Testis (tissue), 3 donors: ENCODE results near the gene ULK3. TPM values are rescaled to one million over a fixed set of nuclear protein-coding genes. Genes with fewer than 3 reads are reported as not detected.
"Not testable (repeated sequence)": the region's sequence is repeated elsewhere in the genome, so short reads cannot be mapped to it uniquely, and the experiment has no call there.

Experiments used
- DNase-seq: peaks from one replicate; pipeline ENCODE4 v3.0.0-alpha.2; 2019
- H3K27ac ChIP-seq, 2 donors: fragments of 200-600 bp; sonication (generic); one replicate each; pipeline ENCODE4 v1.5.1; 2019
- H3K27me3 ChIP-seq: fragments of 200-600 bp; sonication (generic); one replicate; pipeline ENCODE4 v1.5.1; 2019
- H3K36me3 ChIP-seq: fragments of 200-600 bp; sonication (generic); one replicate; pipeline ENCODE4 v1.5.1; 2017; ENCODE audit warnings: low read depth; ENCODE audit errors: missing control alignments
- H3K4me1 ChIP-seq: fragments of 200-600 bp; sonication (generic); one replicate; pipeline ENCODE4 v1.5.1; 2019
- H3K4me3 ChIP-seq, 2 donors: fragments of 200-600 bp; sonication (generic); one replicate each; pipeline ENCODE4 v1.5.1; 2017 to 2019
- H3K9me3 ChIP-seq: fragments of 200-600 bp; sonication (generic); one replicate; pipeline ENCODE4 v1.5.1; 2017
- CTCF ChIP-seq, 3 experiments: fragments of 450-650 bp in 2 of 3; fragments of 200-600 bp in 1 of 3; sonication (generic) in 1 of 3; IDR thresholded peaks; one replicate each; pipeline ENCODE4 v1.5.1; 2016 to 2019; ENCODE audit warnings: antibody characterized with exemption in 3 of 3, mild to moderate bottlenecking in 2 of 3, moderate library complexity in 1 of 3
- POLR2A ChIP-seq: fragments of 450-650 bp; IDR thresholded peaks from one replicate; pipeline ENCODE4 v1.6.1; 2017; ENCODE audit warnings: antibody characterized with exemption, mild to moderate bottlenecking, moderate library complexity
- WGBS, 2 donors: methylation state at CpG; one replicate each; pipeline ENCODE4 v1.1.5; 2018; 5-methylcytosine and 5-hydroxymethylcytosine counted together
- intact Hi-C: fragments of 100-400 bp; cut with DNase I; formaldehyde crosslinking; loops from one replicate; pipeline ENCODE4 v1.15.1; 2023; ENCODE audit warnings: low total_unique reads
- polyA plus RNA-seq: library from polyadenylated mRNA; stranded (reverse); fragments of 350-450 nt; fragmentation: Illumina TruSeq; extraction: RNeasy Lipid Tissue Mini Kit (QIAGEN cat#74804); gene quantifications from one replicate; pipeline ENCODE4 v1.2.3, GENCODE V29; 2014; ENCODE audit warnings: low read depth, low replicate concordance; ENCODE audit not compliant: insufficient read depth
- total RNA-seq, 2 donors: library from RNA; depleted of rRNA; stranded (reverse); fragments of >200 nt; gene quantifications; one replicate each; pipeline ENCODE4 v1.2.3, GENCODE V29; 2016

ULK3 gene
- total and polyA plus RNA-seq, 3 donors from 2014 or later, result 27.0 to 78.5 (median 68.2) TPM

- H3K27ac ChIP-seq, result peak within 1 kb of the TSS; percentile 53 to 78
- 0 to 3% methylated on average over 20 to 29 of the region's 47 CpGs for WGBS, 2 donors
- intact Hi-C loops, result no loop called here
- H3K4me3 ChIP-seq, result peak within 1 kb of the TSS; percentile 77 to 82
- peaks cover 10% of the 10 kb centered on the region for H3K4me1 ChIP-seq
- H3K36me3 ChIP-seq, result no peaks in the 10 kb centered on the region
- no peaks in the 10 kb centered on the region for H3K9me3 ChIP-seq
- TF ChIP-seq CTCF (IDR thresholded peaks at IDR 0.05), result peak in 1 of 3 experiments; percentile 41
- TF ChIP-seq POLR2A, result no peak
- peak; percentile 93 for DNase-seq
- no peaks in the 10 kb centered on the region for H3K27me3 ChIP-seq
Measured at GRCh38 chr15:74889883-74890664, 47.1 kb upstream of the ULK3 start, which contains the start of gene MPI. TSS of gene MPI (plus strand) at chr15:74890042. CDS start at chr15:74890074, 32 bp downstream.

DNA sequence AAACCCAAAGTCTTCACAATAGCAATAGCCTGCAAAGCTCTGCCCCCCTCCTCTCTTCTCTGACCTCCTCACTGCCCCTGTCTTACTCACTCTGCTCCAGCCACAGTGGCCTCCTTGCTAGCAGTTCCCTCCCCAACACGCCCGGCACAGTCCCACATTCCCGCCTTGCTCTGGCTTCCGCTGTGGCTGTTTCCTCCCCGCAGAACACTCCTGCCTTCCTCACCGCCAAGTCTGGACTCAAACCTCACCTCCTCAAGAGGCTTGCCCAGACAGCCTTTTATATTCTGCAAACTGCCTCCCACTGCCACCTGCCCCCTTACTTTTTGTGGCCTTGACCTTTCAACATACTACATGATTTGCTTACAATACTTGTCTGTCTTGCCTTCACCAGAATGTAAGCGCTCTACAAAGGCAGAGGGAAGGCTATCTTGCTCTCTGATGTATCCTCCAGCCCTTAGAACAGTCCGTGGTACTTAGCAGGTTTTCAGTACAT, 46.5 kb upstream of the ULK3 start:
- no peaks in the 10 kb centered on the region for H3K36me3 ChIP-seq
- H3K27me3 ChIP-seq, result no peaks in the 10 kb centered on the region
- H3K4me1 ChIP-seq, result peaks cover 10% of the 10 kb centered on the region
- WGBS, 2 donors, result 2 to 3% methylated on average over 8 of the region's 8 CpGs
- peak; percentile 61 for DNase-seq
- H3K27ac ChIP-seq, result peak overlapping the region; percentile 53 to 78
- H3K4me3 ChIP-seq, result peak overlapping the region; percentile 77 to 82
- no peak for TF ChIP-seq CTCF (IDR thresholded peaks at IDR 0.05)
- TF ChIP-seq POLR2A, result no peak
- H3K9me3 ChIP-seq, result no peaks in the 10 kb centered on the region
- intact Hi-C loops, result no loop called here

GRCh38 chr15:74888716-74889115, 45.8 kb upstream of the ULK3 start:
- H3K27ac ChIP-seq, result no peak overlapping the region

DNA sequence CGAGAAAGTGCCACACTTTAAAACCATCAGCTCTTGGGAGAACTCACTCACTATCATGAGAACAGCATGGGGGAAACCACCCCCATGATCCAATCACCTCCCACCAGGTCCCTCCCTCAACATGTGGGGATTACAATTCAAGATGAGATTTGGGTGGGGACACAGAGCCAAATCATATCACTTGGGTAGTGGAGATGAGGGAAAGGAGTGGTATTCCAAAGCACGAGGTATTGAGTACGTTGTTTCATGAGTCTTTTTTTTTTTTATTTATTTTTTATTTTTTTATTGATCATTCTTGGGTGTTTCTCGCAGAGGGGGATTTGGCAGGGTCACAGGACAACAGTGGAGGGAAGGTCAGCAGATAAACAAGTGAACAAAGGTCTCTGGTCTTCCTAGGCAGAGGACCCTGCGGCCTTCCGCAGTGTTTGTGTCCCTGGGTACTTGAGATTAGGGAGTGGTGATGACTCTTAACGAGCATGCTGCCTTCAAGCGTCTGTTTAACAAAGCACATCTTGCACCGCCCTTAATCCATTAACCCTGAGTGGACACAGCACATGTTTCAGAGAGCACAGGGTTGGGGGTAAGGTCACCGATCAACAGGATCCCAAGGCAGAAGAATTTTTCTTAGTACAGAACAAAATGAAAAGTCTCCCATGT, 44.7 kb upstream of the ULK3 start:
- H3K9me3 ChIP-seq, H3K27ac ChIP-seq, DNase-seq, H3K4me3 ChIP-seq, H3K36me3 ChIP-seq, H3K27me3 ChIP-seq, intact Hi-C loops: not testable (repeated sequence)
- peaks cover 10% of the 10 kb centered on the region for H3K4me1 ChIP-seq
- 73 to 88% methylated on average over 8 to 10 of the region's 10 CpGs for WGBS, 2 donors

More at GRCh38 chr15:74888716-74889115, 45.8 kb upstream of the ULK3 start:
- H3K27me3 ChIP-seq, result no peaks in the 10 kb centered on the region
- H3K9me3 ChIP-seq, result no peaks in the 10 kb centered on the region
- WGBS, 2 donors, result 70 to 79% methylated on average over 4 of the region's 4 CpGs
- no peaks in the 10 kb centered on the region for H3K36me3 ChIP-seq
- DNase-seq, result no peak
- intact Hi-C loops, result no loop called here
- H3K4me3 ChIP-seq, result no peak overlapping the region
- peaks cover 10% of the 10 kb centered on the region for H3K4me1 ChIP-seq
- TF ChIP-seq CTCF (IDR thresholded peaks at IDR 0.05), result no peak
- TF ChIP-seq POLR2A, result no peak

DNA sequence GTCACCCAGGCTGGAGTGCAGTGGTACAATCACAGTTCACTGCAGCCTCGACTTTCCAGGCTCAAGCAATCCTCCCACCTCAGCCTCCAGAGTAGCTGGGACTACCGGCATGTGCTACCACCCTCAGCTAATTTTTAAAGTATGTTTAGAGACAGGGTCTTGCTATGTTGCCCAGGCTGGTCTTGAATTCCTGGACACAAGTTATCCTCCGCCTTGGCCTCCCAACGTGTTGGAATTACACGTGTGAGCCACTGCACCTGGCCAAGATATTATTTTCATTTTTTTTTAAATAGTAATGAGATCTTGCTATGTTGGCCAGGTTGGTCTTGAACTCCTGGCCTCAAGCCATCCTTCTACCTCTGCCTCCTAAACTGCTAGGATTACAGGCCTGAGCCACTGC, 42.5 kb upstream of the ULK3 start:
- WGBS, 2 donors, result 92 to 93% methylated on average over 5 of the region's 5 CpGs
- H3K4me1 ChIP-seq, result peaks cover 6% of the 10 kb centered on the region

More for the DNA sequence above, 42.5 kb upstream of the ULK3 start:
- intact Hi-C loops, result no loop called here
- Histone ChIP-seq H3K36me3 (no peaks in the 10 kb centered on the region), H3K27me3 (no peaks in the 10 kb centered on the region), H3K27ac (no peak overlapping the region), H3K4me3 (no peak overlapping the region), H3K9me3 (no peaks in the 10 kb centered on the region)
- TF ChIP-seq CTCF (IDR thresholded peaks at IDR 0.05) (no peak), POLR2A (no peak)
- no peak for DNase-seq
